AG09319 (cell line): ENCODE measurements around the gene PEA15.

Source experiments
- DNase-seq: peaks from one replicate; pipeline ENCODE4 v3.0.0-alpha.2; 2010; ENCODE audit warnings: low read depth; ENCODE audit errors: extremely low read depth
- TF ChIP-seq, protein P1 (sequence below): IDR thresholded peaks from 2 replicates; pipeline ENCODE4 v1.5.1; 2011; ENCODE audit warnings: low read depth, mild to moderate bottlenecking, inconsistent platforms, low read length, moderate library complexity

Gene PEA15

DNA sequence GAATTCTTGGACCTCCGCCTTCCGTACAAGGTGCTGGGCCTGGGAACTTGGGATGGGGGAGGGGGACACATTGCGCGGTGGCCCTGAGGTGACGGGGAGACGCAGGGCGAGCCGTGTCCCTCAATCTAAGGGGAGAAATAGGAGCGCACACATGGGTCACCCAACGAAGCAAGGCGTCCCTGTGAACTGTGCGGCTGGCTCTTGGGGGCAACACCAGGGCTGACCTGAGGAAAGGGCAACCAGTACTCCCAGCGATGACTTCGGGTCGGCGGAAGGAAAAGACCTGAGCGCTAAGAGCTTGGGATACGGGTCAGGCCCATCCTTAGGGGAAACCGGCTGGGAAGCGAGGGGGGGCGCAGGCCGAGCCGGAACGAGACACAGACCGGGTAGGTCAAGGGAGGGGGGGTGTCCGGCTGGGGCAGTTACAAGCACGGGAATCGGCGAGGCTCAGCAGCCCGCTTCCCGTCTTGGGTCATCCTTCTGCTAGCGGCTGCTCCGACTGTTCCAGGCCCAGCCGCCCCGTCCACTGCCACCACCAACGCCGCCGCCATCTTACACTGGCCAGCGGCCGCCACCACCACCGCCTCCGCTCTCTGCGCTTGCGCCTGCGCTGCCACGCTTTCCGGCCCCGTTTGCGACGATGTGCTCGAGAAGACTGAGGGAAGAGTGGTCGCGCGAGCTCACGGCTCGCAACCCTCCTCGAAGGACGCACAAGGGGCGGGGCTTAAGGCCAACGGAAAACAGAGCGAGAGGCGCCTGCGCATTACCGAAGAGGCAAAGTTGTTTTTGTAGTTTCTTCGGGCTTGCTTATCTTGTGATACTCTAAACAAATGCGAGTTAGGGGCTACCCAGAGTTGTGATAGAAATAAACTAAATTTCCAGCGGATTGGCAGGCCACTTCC lies 57.0 kb downstream of the PEA15 start, which contains the start of gene DCAF8:
DCAF8 (minus strand) TSS at position 657 of the 902 bp plus-strand sequence. CDS start 18,541 bp downstream, outside the sequence.
- peak; percentile 92 for DNase-seq
- TF ChIP-seq, protein P1, sequence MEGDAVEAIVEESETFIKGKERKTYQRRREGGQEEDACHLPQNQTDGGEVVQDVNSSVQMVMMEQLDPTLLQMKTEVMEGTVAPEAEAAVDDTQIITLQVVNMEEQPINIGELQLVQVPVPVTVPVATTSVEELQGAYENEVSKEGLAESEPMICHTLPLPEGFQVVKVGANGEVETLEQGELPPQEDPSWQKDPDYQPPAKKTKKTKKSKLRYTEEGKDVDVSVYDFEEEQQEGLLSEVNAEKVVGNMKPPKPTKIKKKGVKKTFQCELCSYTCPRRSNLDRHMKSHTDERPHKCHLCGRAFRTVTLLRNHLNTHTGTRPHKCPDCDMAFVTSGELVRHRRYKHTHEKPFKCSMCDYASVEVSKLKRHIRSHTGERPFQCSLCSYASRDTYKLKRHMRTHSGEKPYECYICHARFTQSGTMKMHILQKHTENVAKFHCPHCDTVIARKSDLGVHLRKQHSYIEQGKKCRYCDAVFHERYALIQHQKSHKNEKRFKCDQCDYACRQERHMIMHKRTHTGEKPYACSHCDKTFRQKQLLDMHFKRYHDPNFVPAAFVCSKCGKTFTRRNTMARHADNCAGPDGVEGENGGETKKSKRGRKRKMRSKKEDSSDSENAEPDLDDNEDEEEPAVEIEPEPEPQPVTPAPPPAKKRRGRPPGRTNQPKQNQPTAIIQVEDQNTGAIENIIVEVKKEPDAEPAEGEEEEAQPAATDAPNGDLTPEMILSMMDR, result no peak

DNA sequence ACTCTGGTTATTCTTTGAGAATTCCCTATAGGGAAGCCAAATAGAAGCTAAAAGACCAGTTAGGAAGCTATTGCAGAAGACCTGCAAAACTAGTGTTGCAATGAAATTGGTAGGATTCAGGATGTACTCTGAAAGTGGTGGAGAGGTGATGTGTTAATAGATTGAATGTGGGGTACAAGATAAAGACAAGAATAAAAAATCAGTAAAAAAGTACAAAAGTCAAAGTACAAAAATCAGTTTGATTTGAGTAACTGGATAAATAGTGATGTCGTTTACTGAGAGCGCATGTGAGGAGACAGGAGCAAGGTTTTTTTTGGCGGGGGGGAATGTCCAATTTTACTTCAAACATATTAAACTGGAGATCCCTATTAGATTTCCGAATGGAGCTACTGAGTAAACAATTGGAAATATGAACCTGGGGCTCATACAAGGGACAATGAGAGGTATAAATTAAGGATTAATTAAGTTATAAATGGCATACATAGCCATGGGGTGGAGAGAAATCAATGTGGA lies 59.7 kb downstream of the PEA15 start:
- no peak for DNase-seq
- TF ChIP-seq, protein P1, result no peak
